ENCODE results near the gene CNGB1.
"Not testable (repeated sequence)": the region's sequence is repeated elsewhere in the genome, so short reads cannot be mapped to it uniquely, and the experiment has no call there.

The CNGB1 gene

GRCh38 chr16:57925310-57925709 lies 45.6 kb downstream of the CNGB1 start:
- DNase-seq (ENCODE audit: low read depth), result no peak

GRCh38 chr16:57924514-57924913 lies 46.4 kb downstream of the CNGB1 start:
- no peak for DNase-seq (ENCODE audit: low read depth)

GRCh38 chr16:57923841-57924240 lies 47.1 kb downstream of the CNGB1 start:
- no peak for DNase-seq (ENCODE audit: low read depth)

GRCh38 chr16:57923418-57923817 lies 47.5 kb downstream of the CNGB1 start:
- DNase-seq (ENCODE audit: low read depth), result no peak

- no peak for DNase-seq (ENCODE audit: low read depth)
Measured at GRCh38 chr16:57920880-57921229, 50.1 kb downstream of the CNGB1 start.

GRCh38 chr16:57920215-57920879 lies 50.6 kb downstream of the CNGB1 start:
- no peak for DNase-seq (ENCODE audit: low read depth)

- DNase-seq (ENCODE audit: low read depth), result no peak
Measured at GRCh38 chr16:57918994-57919393, 51.9 kb downstream of the CNGB1 start.

- DNase-seq (ENCODE audit: low read depth), result no peak
Measured at GRCh38 chr16:57918444-57918843, 52.5 kb downstream of the CNGB1 start.

GRCh38 chr16:57917929-57918328 lies 53.0 kb downstream of the CNGB1 start:
- not testable (repeated sequence) for DNase-seq (ENCODE audit: low read depth)

- DNase-seq (ENCODE audit: low read depth), result not testable (repeated sequence)
Measured at GRCh38 chr16:57917489-57917888, 53.4 kb downstream of the CNGB1 start.

- DNase-seq (ENCODE audit: low read depth), result no peak
Measured at GRCh38 chr16:57916735-57917438, 54.0 kb downstream of the CNGB1 start.

GRCh38 chr16:57915811-57916488 lies 55.0 kb downstream of the CNGB1 start:
- DNase-seq (ENCODE audit: low read depth), result no peak

- no peak for DNase-seq (ENCODE audit: low read depth)
Measured at GRCh38 chr16:57915267-57915666, 55.7 kb downstream of the CNGB1 start.

- no peak for DNase-seq (ENCODE audit: low read depth)
Measured at GRCh38 chr16:57914244-57915173, 56.4 kb downstream of the CNGB1 start.

- no peak for DNase-seq (ENCODE audit: low read depth)
Measured at GRCh38 chr16:57912529-57913260, 58.2 kb downstream of the CNGB1 start.

- DNase-seq (ENCODE audit: low read depth), result no peak
Measured at GRCh38 chr16:57911743-57912142, 59.2 kb downstream of the CNGB1 start.

GRCh38 chr16:57910696-57911095 lies 60.2 kb downstream of the CNGB1 start:
- DNase-seq (ENCODE audit: low read depth), result no peak

GRCh38 chr16:57908409-57908987 lies 62.4 kb downstream of the CNGB1 start:
- DNase-seq (ENCODE audit: low read depth), result no peak

GRCh38 chr16:57906382-57907316 lies 64.3 kb downstream of the CNGB1 start:
- DNase-seq (ENCODE audit: low read depth), result no peak

- DNase-seq (ENCODE audit: low read depth), result no peak
Measured at GRCh38 chr16:57904101-57904500, 66.8 kb downstream of the CNGB1 start.
